GM12878 (cell line): ENCODE results near the gene LSMEM2. TPM values are rescaled to one million over a fixed set of nuclear protein-coding genes. Genes with fewer than 3 reads are reported as not detected.

Experiments used
- CHD4 ChIP-seq: fragments of 200-600 bp; sonication (generic); IDR thresholded peaks from 2 replicates; pipeline ENCODE4 v1.6.1; 2016; ENCODE audit warnings: mild to moderate bottlenecking
- EED ChIP-seq: sonication (generic); IDR thresholded peaks from 2 replicates; pipeline ENCODE4 v1.6.1; 2016; ENCODE audit warnings: antibody characterized with exemption, low read depth
- ESRRA ChIP-seq: IDR thresholded peaks from 2 replicates; pipeline ENCODE4 v1.6.1; 2012; ENCODE audit warnings: mild to moderate bottlenecking, low read length, improper control_type of control experiment
- GATAD2B ChIP-seq: fragments of 450-650 bp; conservative IDR thresholded peaks from 2 replicates; pipeline ENCODE4 v1.6.1; 2017; ENCODE audit warnings: low read depth, mild to moderate bottlenecking, moderate library complexity
- HDGF ChIP-seq: fragments of 450-650 bp; IDR thresholded peaks from 2 replicates; pipeline ENCODE4 v1.6.1; 2016; ENCODE audit warnings: antibody characterized with exemption
- IKZF1 ChIP-seq: fragments of 450-650 bp; conservative IDR thresholded peaks from 2 replicates; pipeline ENCODE4 v1.6.1; 2017; ENCODE audit warnings: antibody characterized with exemption, mild to moderate bottlenecking
- MXI1 ChIP-seq: fragments of 150-350 bp; IDR thresholded peaks from 2 replicates; pipeline ENCODE4 v1.6.1; 2011; ENCODE audit warnings: low read depth, mild to moderate bottlenecking, inconsistent platforms, low read length, improper control_type of control experiment
- MYB ChIP-seq: fragments of 150-350 bp; IDR thresholded peaks from 2 replicates; pipeline ENCODE4 v1.6.1; 2014; ENCODE audit warnings: mild to moderate bottlenecking, low read depth, low read length, borderline replicate concordance
- MYC ChIP-seq: IDR thresholded peaks from 2 replicates; pipeline ENCODE4 v1.6.1; 2011; ENCODE audit warnings: mild to moderate bottlenecking, low read length, moderate library complexity, inconsistent platforms; ENCODE audit not compliant: insufficient read depth, insufficient replicate concordance, insufficient read length, severe bottlenecking
- NFXL1 ChIP-seq: fragments of 450-650 bp; IDR thresholded peaks from 2 replicates; pipeline ENCODE4 v1.6.1; 2017; ENCODE audit warnings: antibody characterized with exemption, mild to moderate bottlenecking, borderline replicate concordance
- PAX5 ChIP-seq: IDR thresholded peaks from 2 replicates; pipeline ENCODE4 v1.6.1; 2011; ENCODE audit warnings: low read depth, low read length, borderline replicate concordance
- PAX8 ChIP-seq: fragments of 450-650 bp; IDR thresholded peaks from 2 replicates; pipeline ENCODE4 v1.6.1; 2017; ENCODE audit warnings: mild to moderate bottlenecking, moderate library complexity
- PBX3 ChIP-seq: IDR thresholded peaks from 2 replicates; pipeline ENCODE4 v1.6.1; 2011; ENCODE audit warnings: mild to moderate bottlenecking, low read depth, low read length, moderate library complexity; ENCODE audit not compliant: insufficient replicate concordance
- RFX5 ChIP-seq: IDR thresholded peaks from 2 replicates; pipeline ENCODE4 v1.6.1; 2011; ENCODE audit warnings: low read depth, low read length, improper control_type of control experiment
- SIX5 ChIP-seq: IDR thresholded peaks from 2 replicates; pipeline ENCODE4 v1.6.1; 2011; ENCODE audit warnings: mild to moderate bottlenecking, low read depth, low read length, moderate library complexity; ENCODE audit not compliant: severe bottlenecking
- SMAD1 ChIP-seq: fragments of 450-650 bp; IDR thresholded peaks from 2 replicates; pipeline ENCODE4 v1.6.1; 2018; ENCODE audit warnings: mild to moderate bottlenecking, low read depth; ENCODE audit not compliant: partially characterized antibody
- SMARCA5 ChIP-seq: fragments of 450-650 bp; IDR thresholded peaks from 2 replicates; pipeline ENCODE4 v1.6.1; 2017; ENCODE audit warnings: mild to moderate bottlenecking
- SMC3 ChIP-seq: IDR thresholded peaks from 2 replicates; pipeline ENCODE4 v1.6.1; 2011; ENCODE audit warnings: low read length, improper control_type of control experiment, borderline replicate concordance
- SPI1 ChIP-seq: IDR thresholded peaks from 2 replicates; pipeline ENCODE4 v1.6.1; 2011; ENCODE audit warnings: low read depth, mild to moderate bottlenecking, low read length, moderate library complexity, borderline replicate concordance; ENCODE audit not compliant: insufficient read depth
- YBX1 ChIP-seq: fragments of 450-650 bp; IDR thresholded peaks from 2 replicates; pipeline ENCODE4 v1.6.1; 2016; ENCODE audit warnings: antibody characterized with exemption
- ZBTB11 ChIP-seq: fragments of 450-650 bp; formaldehyde crosslinking; IDR thresholded peaks from 2 replicates; pipeline ENCODE4 v1.5.0; 2022; ENCODE audit warnings: mild to moderate bottlenecking, missing genetic modification characterization
- ZBTB33 ChIP-seq: fragments of 450-650 bp; IDR thresholded peaks from 2 replicates; pipeline ENCODE4 v1.6.1; 2017; ENCODE audit warnings: mild to moderate bottlenecking
- polyA plus RNA-seq, 11 experiments: library from polyadenylated mRNA; depleted of rRNA in 4 of 11; unstranded in 6 of 11; stranded (reverse) in 5 of 11; fragments of >200 nt; fragmentation: Nextera tagmentation in 4 of 11; fragmentation: Illumina TruSeq in 1 of 11; extraction: Ambion mirVana in 4 of 11; extraction: Trizol in 1 of 11; gene quantifications; 1 replicate in 1 of 11; 2 replicates in 10 of 11; pipeline versions ENCODE4 v1.2.1 to v1.2.3, GENCODE V29; 2011 to 2016; ENCODE audit warnings: inconsistent platforms in 2 of 11, missing spikeins in 2 of 11, low read depth in 1 of 11
- total RNA-seq, 4 experiments: library from RNA; depleted of rRNA in 3 of 4; stranded (reverse); fragments of >200 nt in 3 of 4; fragmentation: Illumina TruSeq in 1 of 4; extraction: Trizol in 1 of 4; gene quantifications; 2 replicates each; pipeline versions ENCODE4 v1.2.1 to v1.2.3, GENCODE V29; 2013 to 2021

The LSMEM2 gene
- total and polyA plus RNA-seq, 10 of the 15 experiments (the other 5 are each of a cell fraction or from before 2014, with no cell fraction given): 0.17 TPM; not detected in 9

GRCh38 chr3:50242851-50243542 lies 35.9 kb upstream of the LSMEM2 start (continued):
- TF ChIP-seq SMC3 (no peak), GATAD2B (no peak; the same call in 1 of the 2 replicates), SIX5 (no peak), SMAD1 (no peak), HDGF (peak; percentile 7; the same call in 1 of the 2 replicates), SMARCA5 (no peak), PAX5 (no peak), IKZF1 (peak; percentile 65), SPI1 (peak; percentile 91), ZBTB11 (no peak), MXI1 (no peak), CHD4 (no peak), MYC (no peak), RFX5 (no peak), YBX1 (no peak), EED (no peak; the same call in none of the 2 replicates), ESRRA (no peak), PBX3 (no peak), MYB (no peak), PAX8 (no peak), ZBTB33 (no peak), NFXL1 (no peak)
